Stimulated activated CD8-positive, alpha-beta memory T cell treated with anti-CD3 and anti-CD28 coated beads, Interleukin-12 subunit alpha, Interleukin-12 subunit beta, amount 100 ng/mL, for 24 hours (primary cell): ENCODE data around the gene NKRF.

Experiments used
- DNase-seq: peaks from one replicate; pipeline ENCODE4 v3.0.0-alpha.2; 2020; ENCODE audit errors: extremely low read depth

NKRF gene

GRCh38 chrX:119614776-119615175 lies 8.6 kb upstream of the NKRF start:
- DNase-seq = no peak

GRCh38 chrX:119607018-119607389 lies 780 bp upstream of the NKRF start:
- DNase-seq = no peak

- DNase-seq = peak; percentile 1
Observed at GRCh38 chrX:119605464-119606279, 552 bp downstream of the NKRF start.

GRCh38 chrX:119604766-119605463 lies 1.3 kb downstream of the NKRF start:
- DNase-seq = no peak

GRCh38 chrX:119602701-119603255 lies 3.4 kb downstream of the NKRF start:
- DNase-seq = no peak

- DNase-seq = no peak
Observed at GRCh38 chrX:119589810-119590209, 16.4 kb downstream of the NKRF start.

- DNase-seq = no peak
Observed at GRCh38 chrX:119583431-119584059, 22.7 kb downstream of the NKRF start.

GRCh38 chrX:119579414-119579813 lies 26.8 kb downstream of the NKRF start:
- DNase-seq = no peak

GRCh38 chrX:119574394-119575266 lies 31.6 kb downstream of the NKRF start, which contains the start of gene UBE2A:
TSS of gene UBE2A (plus strand) at chrX:119574563. CDS start at chrX:119574712, 149 bp downstream.
- DNase-seq = peak; percentile 67

GRCh38 chrX:119573840-119574393 lies 32.3 kb downstream of the NKRF start:
- no peak for DNase-seq

- DNase-seq = no peak
Observed at GRCh38 chrX:119573222-119573621, 33.0 kb downstream of the NKRF start.

- no peak for DNase-seq
Observed at GRCh38 chrX:119570351-119570835, 35.8 kb downstream of the NKRF start.

- peak; percentile 67 for DNase-seq
Observed at GRCh38 chrX:119565107-119565663, 41.0 kb downstream of the NKRF start, which contains the start of gene STEEP1. TSS of gene STEEP1 (minus strand) at chrX:119565409. CDS start at chrX:119565355, 54 bp downstream.

GRCh38 chrX:119552508-119552907 lies 53.7 kb downstream of the NKRF start:
- DNase-seq = no peak

GRCh38 chrX:119549327-119550016 lies 56.8 kb downstream of the NKRF start:
- no peak for DNase-seq

- DNase-seq = no peak
Observed at GRCh38 chrX:119541188-119541587, 65.0 kb downstream of the NKRF start.

GRCh38 chrX:119539872-119540271 lies 66.4 kb downstream of the NKRF start:
- DNase-seq = no peak
